Fibroblast of skin of left biceps (primary cell): Measurements from ENCODE around the gene ACBD6.
"Not testable (repeated sequence)": the region's sequence is repeated elsewhere in the genome, so short reads cannot be mapped to it uniquely, and the experiment has no call there.

Source experiments
- DNase-seq, 2 experiments: peaks; one replicate each; pipeline ENCODE4 v3.0.0-alpha.2; 2013; ENCODE audit warnings: low read depth in 2 of 2

The ACBD6 gene

DNA sequence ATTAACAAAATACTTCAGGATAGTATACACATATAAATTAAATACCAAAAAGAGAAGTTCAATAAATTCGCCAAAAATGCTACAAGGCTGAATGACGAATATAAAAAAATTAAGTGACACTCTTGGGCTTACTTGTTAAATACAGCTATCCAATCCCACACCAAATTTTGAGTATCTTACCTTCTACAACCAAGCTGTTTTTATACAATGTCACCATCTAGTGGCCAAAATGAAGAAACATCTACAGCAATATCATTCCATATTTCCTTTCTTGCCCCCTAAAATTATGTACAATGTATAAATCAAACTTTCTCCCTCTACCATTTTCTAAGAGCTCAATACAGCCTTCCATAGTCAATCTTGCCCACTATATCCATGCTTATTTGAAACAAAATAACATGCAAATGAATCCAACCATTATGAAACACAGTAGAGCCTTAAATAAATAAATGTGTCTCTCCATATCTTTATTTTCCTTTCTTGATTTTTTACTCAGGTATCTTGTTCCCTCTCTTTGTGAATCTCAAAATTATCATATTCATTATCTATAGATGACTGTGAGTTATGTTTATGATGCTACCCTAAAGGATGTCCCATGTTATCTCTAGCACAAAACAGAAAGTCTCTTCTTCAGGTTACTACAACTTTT is 86.3 kb downstream of the ACBD6 start:
- DNase-seq: peak in 1 of 2 experiments; percentile 9

DNA sequence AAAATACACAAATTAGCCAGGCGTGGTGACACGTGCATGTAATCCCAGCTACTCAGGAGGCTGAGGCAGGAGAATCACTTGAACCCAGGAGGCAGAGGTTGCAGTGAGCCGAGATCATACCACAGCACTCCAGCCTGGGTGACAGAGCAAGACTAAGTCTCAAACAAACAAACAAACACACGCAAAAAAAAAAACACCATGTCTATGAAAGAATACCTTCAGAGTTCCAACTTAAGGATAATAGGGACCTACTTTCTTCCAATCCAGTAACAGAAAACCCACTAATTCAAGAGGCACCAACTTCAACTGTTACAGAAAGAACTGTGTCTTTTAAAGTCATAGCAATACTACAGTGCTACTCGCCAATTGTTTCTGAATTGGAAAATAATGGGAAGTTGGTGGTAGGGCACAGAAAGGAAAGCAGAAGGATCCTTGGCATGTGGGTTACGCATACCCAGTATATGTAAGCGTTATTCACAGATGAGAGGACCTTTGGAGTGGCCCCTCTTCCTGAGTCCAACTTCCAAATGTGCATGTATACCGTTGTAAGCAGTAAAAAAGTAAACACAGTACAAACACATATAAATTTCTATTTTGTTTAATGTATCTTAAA is 87.0 kb downstream of the ACBD6 start:
- DNase-seq: no peak

DNA sequence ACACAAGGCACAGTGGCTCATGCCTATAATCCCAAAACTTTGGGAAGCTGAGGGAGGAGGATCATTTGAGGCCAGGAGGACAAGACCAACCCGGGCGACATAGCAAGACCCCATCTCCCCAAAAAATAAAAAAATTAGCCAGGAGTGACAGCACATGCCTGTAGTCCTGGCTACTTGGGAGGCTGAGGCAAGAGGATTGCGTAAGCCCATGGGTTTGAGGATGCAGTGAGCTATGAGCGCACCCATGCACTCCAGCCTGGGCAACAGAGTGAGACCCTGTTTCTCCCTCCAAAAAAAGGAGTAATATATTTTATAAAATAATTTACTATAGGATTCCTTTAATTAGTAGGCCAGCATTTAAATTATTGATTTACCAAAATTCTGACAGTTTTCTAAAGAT is 89.8 kb downstream of the ACBD6 start:
- no peak for DNase-seq

DNA sequence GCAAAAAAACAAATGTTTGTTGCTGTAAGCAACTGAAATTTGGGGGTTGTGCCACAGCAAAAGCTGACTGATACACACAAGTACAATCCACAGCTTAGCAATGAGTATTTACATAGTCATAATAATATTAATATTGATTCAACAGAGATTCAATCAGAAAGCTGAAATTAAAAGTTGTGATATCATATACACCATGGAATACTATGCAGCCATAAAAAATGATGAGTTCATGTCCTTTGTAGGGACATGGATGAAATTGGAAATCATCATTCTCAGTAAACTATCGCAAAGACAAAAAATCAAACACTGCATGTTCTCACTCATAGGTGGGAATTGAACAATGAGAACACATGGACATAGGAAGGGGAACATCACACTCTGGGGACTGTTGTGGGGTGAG is 94.2 kb downstream of the ACBD6 start:
- DNase-seq: not testable (repeated sequence)

DNA sequence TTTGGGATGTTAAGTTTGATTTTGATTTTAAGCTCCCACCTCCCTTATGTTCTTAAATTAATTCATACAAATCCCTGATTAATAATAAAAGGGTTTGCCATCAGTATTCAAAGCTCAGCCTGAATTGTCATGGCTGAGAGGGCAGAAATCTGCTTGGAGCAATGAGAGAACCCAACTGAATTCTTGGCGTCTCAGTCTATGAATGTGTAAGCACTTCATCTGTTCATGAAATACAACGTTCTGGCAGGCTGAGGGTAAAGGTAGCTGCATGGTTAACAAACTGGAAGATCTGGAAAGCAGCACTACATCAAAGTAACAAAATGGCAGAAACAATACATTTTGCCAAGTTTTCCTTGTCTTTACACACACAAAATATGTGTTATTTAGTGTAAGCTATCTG is 95.3 kb downstream of the ACBD6 start:
- no peak for DNase-seq

DNA sequence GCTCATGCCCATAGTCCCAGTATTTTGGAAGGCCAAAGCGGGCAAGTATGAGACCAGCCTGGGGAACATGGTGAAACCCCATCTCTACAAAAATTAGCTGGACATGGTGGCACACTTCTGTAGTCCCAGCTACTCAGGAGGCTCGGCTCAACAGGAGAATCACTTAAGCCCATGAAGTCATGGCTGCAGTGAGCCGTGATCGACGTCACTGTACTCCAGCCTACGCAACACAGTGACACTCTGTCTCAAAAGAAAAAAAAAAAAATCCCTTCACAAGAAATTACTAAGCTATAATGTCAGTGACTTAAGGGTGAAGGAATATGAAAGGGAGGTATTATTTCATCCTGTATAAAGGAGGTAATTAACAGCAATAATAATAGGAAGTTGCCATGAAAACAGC is 99.8 kb downstream of the ACBD6 start:
- DNase-seq: no peak

DNA sequence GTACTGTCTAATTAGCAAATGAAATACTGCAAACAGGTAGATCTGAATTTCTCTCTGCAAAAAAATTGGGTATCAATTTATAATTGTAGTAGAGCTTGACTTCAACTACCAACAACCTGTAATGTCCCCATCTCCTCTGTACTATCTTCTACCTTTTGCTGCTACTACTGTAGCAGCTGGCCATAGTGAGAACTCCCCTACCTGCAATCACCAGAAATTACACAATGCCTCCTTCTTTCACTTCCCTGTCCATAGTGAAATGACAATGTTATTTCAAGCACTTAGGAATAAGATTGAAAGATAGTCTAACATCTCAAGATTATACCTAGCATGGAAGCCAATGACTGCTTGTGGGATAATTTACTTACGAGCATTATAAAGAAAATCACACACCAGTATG is 100.4 kb downstream of the ACBD6 start:
- DNase-seq: no peak

DNA sequence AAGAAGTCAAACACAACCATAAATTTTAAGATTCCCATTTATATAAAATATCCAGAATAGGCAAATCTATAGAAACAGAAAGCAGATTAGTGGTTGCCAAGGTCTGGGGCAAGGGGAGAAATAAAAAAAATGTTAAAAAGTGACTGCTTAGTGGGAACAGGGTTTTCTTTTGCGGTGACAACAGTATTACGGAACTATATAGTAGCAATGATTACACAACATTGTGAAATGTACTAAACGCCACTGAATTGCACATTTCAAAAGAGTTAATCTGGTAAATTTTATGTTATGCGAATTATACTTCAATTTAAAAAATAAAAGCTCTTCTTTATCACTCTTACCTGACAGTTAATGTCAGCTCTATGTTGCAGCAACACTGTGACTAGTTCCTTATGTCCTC is 105.2 kb downstream of the ACBD6 start:
- DNase-seq: no peak

DNA sequence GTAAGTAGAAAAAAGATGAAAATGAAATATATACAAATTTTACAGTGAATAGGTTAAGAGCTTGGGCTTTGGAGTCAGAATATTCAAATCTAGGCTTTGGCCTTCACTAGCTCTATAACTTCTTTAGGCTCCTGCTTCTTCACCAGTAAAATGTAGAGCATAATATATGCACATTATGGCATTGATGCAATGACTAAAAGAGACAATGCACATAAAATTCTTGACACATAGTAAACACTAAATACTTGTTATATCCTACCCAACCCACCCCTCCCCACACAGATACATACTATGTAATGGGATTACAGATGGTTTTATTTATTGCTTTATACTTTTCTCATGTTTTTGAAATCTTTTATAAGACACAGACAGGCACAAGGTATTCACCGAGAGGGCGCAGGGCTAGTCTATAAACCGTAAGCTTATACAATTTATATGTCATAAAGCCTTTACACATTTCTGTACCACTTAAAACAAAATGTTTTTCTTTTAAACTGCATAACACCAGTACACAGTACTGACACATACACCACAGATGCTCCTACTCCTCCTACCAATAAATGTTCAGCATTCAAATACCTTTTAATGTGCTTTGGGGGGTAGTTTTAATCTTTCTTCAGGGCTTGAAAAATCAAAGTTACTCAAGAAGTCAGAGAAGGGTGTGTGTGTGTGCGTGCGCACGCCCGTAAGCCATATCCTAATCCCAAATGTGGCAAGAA is 109.8 kb downstream of the ACBD6 start:
- DNase-seq: no peak

DNA sequence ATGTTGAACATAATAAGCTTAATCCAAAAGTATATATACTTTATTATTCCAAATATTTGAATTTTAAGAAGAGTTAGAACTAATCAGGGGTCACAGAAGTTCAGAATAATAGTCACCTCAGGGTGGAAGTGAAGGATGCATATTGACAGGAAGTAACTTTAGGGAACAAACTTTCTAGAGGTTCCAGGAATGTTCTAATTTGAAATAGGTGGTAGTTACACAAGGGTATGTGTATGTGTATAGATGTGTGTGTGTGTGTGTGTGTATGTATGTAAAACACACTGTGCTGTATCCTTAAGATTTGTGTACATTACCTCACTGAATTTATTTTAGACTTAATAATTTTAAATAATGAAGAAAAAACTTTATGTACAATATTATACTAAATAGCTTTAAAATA is 110.4 kb downstream of the ACBD6 start:
- no peak for DNase-seq

DNA sequence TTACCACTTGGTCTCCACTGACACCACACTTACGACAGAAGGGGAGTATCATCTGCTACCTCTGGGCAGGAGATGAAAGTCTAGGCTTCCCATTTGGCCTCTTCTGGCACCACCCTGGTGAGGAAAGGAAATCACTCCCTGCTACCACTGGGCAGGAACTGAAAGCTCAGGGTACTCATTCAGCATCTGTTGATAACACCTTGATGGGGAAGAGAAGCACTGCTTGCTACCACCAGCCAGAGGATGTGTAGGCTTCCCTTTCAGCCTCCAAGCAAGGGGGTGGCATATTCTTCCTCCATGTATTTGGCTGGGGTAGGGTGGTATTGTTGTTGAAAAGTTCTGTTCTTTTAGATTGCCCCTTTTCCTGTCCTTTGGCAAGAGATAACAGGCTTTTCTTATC is 115.0 kb downstream of the ACBD6 start:
- DNase-seq: no peak

DNA sequence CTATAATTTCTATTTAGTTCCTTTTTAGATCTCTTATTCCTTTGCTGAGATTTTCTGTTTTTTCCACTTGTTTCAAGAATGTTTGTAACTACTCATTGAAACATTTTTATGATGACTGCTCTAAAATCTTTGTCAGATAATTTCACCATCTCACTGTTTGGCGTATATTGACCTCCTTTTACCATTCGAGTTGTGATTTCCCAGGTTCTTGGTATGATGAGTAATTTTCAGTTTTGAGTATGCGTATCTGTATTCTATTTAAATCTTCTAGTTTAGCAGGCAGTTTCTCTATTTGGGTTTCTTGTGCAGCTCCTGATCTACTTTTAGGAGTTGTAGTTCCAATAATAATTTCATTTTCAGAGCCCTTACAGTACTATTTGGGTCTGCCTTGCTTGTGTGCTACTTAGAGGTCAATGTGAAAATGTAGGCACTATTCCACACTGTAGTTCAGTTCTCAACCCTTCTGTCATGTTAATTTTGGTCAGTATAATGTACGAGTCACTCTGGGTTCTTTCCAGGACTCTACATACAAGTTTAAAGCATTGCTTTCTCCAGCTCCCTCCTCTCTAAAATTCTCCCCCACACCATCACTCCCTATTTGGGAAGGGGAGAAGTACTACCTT is 115.5 kb downstream of the ACBD6 start:
- no peak for DNase-seq

DNA sequence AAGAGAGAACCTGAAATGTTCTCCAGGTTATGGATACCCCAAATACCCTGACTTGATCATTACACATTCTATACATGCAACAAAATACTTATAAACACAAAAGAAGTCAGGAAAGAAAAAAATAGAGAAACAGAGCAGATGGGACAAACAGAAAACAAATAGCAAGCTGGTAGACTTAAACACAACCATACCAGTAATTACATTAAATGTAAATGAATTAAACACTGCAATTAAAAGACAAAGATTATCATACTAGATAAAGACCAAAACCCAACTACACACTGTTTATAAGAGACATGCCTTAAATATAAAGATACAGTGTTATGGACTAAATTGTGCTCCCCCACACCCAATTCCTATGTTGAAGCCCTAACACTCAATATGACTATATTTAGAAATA is 117.2 kb downstream of the ACBD6 start:
- no peak for DNase-seq

DNA sequence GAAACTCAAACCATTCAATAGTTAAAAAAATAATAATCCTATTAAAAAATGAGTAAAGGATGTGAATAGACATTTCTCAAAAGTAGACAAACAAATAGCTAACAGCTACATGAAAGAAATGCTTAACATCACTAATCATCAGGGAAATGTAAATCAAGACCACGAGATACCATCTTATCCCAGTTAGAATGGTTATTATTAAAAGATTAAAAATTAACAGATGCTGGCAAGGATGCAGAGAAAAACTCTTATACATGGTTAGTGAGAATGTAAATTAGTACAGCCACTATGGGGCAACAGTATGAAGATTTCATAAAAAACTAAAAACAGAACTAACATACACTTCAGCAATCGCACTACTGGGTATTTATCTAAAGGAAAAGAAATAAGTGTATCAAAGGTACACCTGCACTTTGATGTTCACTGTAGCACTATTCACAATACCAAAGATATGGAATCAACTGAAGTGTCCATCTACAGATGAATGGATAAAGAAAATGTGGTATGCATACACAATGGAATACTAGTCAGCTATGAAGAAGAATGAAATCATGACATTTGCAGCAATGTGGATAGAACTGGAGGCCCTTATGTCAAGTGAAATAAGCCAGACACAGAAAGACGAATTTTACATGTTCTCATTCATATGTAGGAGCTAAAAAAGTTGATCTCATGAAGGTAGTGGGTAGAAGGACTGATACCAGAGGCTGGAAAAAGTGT is 117.9 kb downstream of the ACBD6 start:
- no peak for DNase-seq

DNA sequence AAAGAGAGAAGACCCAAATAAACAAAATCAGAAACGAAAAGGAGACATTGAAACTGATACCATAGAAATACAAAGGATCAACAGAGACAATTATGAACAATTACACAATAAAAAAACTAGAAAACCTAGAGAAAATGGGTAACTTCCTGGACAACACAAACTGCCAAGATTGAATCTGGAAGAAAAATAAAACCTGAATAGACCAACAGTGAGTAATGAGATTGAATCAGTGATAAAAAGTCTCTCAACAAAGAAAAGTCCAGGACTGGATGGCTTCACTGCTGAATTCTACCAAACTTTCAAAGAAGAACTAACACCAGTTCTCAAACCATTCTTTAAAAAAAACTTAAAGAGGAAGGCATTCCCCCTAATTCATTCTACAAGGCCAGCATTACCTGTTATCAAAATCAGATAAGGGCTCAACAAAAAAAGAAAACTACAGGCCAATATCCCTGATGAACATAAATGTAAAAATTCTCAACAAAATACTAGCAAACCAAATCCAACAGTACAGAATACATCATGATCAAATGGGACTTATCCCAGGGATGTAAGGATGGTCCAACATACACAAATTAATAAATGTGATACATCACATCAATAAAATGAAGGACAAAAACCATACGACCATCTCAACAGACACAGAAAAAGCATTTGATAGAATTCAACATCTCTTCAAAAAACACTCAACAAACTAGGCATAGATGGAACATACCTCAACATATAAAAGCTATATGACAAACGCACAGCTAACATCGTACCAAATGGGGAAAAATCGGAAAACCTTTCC is 119.9 kb downstream of the ACBD6 start:
- DNase-seq: no peak

DNA sequence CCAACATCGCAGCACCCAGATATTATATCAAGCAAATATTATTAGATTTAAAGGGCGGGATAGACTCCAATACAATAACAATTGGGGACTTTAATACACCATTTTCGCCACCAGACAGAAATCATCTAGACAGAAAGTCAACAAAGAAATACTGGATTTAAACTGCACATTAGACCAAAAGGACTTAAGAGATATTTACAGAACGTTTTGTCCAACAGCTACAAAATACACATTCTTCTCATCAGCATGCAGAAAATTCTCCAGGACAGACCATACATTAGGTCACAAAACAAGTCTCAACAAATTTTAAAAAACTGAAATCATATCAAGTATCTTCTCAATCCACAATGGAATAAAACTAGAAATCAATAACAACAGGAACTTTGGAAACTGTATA is 121.2 kb downstream of the ACBD6 start:
- no peak for DNase-seq

DNA sequence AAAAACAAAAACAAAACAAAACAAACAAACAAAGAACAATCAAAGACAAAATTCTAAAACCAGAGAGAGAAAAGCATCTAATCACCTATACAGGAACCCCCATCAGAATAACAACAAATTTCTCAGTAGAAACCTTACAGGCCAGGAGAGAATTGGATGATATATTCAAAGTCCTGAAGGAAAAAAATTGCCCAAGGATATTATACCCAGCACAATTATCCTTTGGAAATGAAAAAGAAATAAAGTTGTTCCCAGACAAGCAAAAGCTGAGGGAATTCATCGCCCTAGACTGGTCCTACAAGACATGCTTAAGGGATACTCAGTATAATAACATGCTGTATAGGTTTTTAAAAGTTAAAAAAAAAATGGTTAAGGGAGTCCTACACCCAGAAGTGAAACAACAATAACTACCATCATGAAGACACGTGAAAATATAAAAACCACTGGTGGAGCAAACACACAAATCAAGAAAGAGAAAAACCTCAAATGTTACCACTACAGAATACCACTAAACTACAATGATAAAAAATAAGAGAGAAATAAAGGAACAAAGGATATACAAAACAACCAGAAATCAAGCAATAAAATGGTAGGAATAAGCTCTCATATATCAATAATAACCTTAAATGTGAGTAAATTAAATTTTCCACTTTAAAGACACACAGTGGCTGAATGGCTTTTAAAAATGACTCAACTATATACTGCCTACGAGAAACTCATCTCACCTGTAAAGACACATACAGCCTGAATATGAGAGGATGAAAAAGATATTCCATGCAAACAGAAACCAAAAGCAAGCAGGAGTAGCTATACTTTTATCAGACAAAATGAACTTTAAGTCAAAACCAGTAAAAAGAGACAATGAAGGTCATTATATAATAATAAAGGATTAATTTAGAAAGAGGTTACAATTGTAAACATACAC is 121.9 kb downstream of the ACBD6 start:
- DNase-seq: no peak

DNA sequence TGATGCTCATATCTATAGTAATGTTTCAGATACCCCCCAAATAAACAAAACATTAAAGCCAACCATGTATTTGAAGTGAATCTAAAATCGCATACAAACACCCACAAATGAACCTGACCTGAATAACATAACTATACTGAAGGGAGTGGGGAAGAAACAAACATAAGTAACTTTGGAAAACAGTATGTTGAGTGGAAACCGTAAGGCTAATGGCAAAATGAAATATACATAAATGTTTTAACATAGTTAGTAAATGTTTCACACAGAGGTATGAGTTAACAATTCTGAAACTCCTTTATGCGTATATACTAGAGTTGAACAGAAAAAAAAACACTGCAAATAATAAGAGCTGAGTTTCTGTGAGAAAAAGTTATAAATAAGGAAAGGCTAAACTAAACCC is 125.6 kb downstream of the ACBD6 start:
- no peak for DNase-seq

DNA sequence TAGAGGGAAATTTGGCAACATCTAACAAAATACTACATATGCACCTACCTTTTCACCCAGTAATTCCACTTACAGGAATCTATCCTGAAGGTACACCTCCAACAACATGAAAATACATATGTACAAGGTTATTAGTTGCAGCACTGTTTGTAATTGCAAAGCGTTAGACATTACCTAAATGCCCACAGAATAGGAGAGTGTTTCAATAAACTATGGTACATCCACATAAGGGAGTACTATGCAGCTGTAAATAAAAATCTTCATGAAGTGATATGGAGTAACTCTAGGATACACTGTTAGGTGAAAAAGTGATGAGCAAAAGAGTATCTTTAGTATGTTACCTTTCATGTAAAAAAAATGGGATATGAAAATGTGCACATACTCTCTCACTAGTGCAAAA is 126.1 kb downstream of the ACBD6 start:
- no peak for DNase-seq

DNA sequence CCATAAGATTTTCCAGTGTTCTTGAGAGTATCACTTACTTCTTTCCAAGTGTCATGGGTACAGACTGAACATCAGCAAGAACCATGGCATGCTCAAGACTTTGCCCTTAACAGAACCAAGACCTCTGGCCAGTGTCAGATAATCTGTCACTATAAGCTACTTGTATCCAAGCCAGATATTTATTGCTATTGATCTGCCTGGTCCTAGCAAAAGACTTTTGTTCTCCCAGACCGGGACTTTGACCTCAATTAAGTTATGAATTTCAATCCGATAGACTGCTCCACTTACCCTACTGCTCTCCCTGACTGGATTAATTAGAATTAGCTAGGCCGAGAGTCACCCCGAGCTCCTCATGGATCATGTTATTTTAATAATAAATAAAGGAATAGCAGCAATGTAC is 129.6 kb downstream of the ACBD6 start:
- no peak for DNase-seq
